CD1c-positive myeloid dendritic cell (primary cell): Measurements from ENCODE around the gene ADGRA1.

ENCODE experiments used
- DNase-seq: peaks from one replicate; pipeline ENCODE4 v3.0.0-alpha.2; 2016; ENCODE audit errors: extremely low spot score

Gene ADGRA1

GRCh38 chr10:133056001-133056400, 31.7 kb upstream of the ADGRA1 start:
- DNase-seq, result no peak

DNA sequence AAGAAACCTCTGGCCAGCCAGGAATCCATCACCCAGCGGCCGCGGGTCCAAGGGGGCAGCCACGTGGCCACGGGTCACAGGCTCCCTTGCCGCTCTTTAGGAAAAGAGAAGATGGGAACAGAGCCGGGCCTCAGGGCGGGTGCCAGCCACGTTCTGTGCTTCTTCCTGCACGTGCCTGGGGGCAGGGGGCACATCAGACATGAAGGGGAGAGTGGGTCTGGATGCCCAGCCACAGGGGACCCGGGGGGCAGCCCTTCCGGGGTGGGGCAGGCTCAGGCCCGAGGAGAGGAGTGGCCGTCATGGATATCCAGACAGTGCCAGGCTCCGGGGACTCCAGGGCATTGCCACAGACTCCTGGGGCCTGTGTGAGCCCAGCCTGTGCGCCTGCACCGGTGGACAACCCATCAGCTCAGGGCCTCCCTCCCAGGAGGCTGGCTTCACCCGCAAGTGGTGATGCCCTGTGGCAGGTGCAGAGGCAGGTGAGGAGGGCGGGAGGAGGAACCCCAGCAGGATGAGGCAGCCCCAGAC, 31.0 kb upstream of the ADGRA1 start:
- no peak for DNase-seq

- DNase-seq, result peak; percentile 16
Observed at GRCh38 chr10:133058331-133059092, 29.2 kb upstream of the ADGRA1 start.

DNA sequence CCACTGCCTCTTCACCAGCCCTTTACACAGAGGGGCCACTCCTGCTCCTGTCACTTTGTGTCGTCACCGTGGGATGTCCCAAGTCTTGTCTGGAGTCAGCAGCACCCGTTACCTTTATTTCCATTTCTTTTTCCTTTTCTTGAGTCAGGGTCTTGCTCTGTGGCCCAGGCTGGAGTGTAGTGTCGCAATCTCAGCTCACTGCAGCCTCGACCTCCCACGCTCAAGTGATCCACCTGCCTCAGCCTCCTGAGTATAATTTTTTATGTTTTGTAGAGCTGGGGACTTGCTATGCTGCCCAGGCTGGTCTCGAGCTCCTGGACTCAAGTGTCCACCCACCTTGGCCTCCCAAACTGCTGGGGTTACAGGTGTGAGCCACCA, 28.6 kb upstream of the ADGRA1 start:
- DNase-seq, result no peak

GRCh38 chr10:133059571-133059970, 28.2 kb upstream of the ADGRA1 start:
- DNase-seq, result no peak

- no peak for DNase-seq
Observed at GRCh38 chr10:133060022-133060421, 27.7 kb upstream of the ADGRA1 start.

DNA sequence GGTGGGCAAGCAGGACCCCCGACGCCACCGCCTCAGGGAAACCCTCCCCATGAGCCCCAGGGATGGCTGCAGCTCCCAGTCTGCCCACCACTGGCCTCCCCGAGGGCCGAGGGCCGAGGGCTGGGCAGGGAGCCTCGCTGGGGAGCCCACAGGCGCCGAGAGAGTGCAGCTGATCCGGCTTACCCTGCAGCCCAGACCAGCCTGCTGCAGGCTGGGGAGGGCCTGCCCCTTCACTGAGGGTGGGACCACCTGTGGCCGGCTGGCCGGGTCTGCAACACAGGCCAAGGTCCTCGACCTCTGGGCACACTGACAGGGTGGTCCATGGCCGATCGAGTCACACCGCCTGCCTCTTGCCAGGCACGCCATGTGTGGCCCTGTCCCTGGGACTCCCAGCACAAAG, 27.3 kb upstream of the ADGRA1 start:
- DNase-seq, result no peak

GRCh38 chr10:133060881-133061280, 26.8 kb upstream of the ADGRA1 start:
- no peak for DNase-seq

DNA sequence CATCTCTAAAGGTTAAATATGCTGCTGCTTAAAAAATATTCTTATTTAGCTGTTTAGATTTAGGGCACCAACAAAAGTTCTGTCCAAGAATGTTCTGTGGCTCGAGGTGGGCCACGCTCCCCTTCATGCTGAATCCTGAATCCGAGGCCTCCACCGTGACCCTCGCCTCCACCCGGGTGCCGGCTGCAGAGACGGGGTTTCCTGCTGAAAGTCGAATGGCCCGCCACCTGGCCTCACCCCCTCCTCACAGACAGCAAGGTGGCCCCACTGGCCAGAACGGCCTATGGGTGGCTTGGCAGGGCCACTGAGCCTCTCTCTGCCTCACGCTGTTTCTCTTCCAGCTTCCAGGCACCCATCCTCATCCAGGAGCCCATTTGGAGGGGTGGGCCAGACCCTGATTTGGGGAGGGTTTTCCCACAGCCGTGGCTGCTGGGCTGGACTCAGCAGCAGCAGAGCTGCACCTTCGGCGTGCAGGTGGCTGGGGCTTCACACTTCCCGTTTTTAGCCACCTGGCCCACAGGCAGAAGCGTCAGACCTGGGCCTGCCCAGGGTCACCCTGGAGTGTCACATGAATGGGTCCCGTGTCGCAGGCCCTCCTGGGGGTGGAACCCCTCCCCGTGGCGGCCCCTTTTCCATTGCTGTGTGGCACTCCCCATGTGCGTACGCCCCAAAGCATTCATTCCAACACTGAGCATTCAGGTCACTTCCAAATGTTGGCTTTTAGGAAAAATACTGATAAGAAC, 26.3 kb upstream of the ADGRA1 start:
- DNase-seq, result no peak

- no peak for DNase-seq
Observed at GRCh38 chr10:133062085-133062484, 25.6 kb upstream of the ADGRA1 start.

- no peak for DNase-seq
Observed at GRCh38 chr10:133062635-133063034, 25.1 kb upstream of the ADGRA1 start.

DNA sequence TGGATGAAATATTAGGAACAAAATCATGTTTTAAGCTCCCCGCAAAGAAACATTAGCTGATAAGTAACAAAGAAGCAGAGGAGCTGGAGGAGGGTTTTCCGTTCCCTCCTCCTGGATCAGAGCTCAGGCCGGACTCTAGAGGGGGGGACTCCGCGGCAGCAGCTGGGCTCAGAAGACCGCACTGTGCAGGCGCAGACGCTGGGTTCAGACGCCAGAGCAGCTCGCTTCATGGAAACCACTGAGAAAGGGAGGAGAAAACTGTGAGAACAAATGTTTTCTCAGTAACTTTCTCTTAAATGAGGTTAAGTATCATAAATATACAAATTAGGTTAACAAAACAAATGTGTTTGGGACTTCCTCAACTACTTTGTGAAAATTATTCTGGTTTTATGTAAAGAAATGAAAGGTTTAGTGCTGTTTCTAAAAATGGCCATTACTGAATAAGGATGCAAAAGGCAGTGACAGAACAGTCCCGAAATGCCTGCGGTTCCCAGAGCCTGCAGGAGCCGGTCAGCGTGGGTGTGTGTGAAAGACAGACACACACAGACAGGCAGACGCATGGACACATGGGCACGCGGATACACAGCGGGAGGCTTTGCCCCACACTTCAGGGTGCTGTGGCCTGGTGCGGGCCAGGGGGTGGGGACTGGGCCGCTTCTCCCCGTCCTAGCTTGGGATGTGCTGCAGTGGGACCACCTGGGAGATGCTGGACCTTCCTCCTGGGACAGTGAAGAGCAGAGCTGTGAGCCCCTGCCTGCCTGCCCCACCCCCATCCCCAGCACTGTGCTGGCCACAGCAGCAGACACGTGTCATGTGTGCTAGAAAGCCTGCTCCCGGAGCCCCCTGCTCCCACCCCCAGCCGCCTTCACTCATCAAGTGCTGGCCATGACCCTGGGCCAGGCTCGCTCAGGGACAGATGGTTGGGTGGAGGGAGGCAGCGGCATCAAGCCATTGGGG, 20.3 kb upstream of the ADGRA1 start:
- no peak for DNase-seq

DNA sequence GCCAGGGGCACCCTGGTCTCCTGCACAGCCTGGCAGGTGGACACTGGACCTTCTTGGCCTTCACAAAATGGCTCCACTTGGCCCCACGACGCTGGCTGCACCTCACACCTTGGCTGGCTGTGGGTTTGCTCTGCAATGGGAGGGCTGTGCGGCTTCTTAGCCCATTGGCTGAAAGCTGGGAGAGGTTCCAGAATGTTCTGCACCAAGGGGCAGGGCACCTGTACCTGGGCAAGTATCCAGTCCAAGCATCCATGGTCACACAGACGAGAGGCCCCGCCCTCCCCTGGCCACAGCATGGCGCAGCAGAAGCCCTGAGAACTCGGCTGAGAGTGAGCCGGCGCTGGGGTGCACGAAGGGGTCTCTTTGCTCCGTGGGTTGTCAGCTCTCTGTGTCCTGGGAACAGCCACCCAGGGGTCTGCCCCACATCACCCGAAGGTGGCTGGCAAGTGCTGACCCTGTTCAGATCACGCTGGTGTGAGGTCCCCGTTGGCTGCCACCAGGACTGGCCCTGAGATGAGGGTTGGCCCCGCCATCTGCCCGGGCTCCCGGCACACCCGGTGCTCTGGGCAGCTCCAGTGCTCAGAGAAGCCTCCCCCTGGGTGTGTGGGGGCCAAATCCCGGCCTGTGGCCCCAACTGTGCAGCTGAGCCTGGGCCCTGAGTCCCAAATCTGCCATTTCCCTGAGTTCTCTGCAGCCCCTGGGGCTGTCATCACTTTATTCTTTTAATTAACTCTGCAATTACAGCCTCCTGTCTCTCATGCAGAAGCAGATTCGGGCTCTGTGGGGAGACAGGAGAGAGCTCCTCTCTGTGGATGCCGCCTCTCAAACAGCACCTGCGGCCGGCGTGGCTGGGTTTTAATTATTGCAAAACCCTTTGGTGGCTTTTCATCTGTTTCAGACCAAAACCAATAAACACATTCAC, 19.4 kb upstream of the ADGRA1 start:
- no peak for DNase-seq

DNA sequence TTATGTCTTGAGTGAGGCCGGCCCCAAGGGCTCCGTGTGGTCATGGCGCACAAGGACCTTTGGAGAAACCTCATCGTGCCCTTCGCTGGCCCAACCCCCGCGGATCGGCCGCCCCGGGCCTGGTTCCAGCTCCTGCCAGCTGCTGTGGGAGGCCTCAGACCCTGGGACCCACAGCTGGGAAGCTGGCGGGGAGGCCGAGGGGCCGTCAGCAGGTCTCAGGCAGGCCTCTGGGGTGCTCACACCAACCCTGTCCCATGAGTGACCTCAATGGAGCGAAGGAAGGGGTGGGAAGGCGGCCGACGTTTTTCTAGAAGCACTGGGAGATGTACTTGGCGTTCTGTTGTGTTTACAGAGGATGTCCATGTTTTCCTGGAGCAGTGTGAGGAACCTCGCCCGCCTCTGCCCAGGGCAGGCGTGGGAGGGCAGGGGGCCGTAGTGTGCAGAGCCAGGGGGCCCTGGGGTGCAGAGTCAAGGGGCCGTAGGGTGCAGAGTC, 18.6 kb upstream of the ADGRA1 start:
- DNase-seq, result no peak

DNA sequence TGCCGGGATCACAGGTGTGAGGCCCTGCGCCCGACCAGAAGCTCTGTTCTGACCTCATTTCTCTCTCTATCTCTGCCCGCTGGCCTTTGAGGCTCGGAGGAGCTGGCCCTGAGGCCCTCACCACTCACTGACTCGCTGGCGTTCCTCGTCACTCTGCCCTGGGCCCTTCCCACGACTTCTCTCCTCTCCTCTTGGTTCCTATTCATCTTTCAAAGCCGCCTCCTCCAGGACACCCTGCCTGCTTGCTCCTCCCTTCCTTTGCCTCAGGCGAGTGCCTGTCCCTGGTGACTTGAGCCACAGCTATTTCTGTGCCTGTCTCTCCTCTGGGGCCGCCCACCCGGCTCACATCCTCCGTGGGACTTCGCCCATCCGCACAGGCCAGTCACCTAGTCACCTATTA, 17.3 kb upstream of the ADGRA1 start:
- DNase-seq, result no peak

- no peak for DNase-seq
Observed at GRCh38 chr10:133070810-133071209, 16.9 kb upstream of the ADGRA1 start.

DNA sequence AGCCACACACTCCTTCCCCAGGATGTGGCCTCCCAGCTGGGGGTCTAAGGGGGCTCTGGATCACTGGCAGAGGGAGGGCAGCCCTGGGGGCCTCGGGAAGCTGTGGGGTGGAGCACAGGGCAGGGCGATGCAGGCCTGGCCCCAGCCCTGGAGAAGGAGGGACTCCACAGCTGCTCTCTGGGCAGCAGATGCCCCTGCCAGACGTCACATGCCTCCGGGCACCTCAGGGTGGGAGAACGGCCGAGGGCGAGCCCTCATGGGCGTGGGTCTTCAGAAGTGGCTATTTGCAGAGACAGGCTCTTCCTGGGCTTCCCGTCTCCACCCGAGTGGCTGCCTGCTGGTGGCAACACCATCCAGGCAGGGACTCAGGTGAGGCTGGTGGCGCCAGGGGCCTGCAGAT, 16.0 kb upstream of the ADGRA1 start:
- DNase-seq, result no peak

- DNase-seq, result no peak
Observed at GRCh38 chr10:133072196-133072595, 15.5 kb upstream of the ADGRA1 start.

DNA sequence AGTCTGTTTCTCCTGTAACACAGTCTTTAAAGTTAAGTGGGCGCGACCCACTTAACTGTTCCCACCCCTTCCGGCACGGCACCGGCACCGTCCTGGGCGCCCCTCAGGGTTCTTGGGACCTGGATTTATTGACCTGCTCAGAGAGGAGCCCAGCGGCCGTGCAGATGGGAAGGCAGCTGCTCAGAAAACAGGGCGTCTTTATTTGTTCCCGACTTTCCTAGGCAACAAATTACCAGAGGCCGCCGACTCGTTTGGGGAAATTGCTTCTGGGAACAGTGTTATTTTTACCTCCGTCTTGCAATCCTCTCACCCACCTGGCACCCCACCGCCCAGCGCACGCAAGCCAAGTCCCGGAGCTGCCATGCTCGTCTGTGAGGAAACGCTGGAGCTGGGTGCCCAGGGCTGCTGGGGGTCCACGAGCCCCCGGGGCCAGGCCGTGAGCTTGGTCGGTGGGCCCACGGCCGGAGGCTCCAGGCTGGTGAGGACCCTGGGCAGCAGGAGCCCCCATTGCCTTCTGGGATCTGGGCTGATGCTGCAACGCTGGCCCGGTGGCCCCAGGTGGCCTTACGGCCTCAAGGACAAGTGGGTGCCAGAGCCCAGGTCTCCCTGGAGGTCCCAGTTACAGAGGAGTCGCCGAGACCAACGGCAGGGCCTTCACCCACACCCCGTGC, 14.9 kb upstream of the ADGRA1 start:
- DNase-seq, result no peak
